DOHH2 (cell line): Measurements from ENCODE around the gene ABCF2.

Source experiments
- H3F3A ChIP-seq: fragments of 200-600 bp; sonication (generic), shearing (Covaris generic); 2 replicates; pipeline ENCODE4 v1.6.0; 2016; ENCODE audit warnings: antibody characterized with exemption, mild to moderate bottlenecking; ENCODE audit not compliant: control insufficient read depth, insufficient read depth
- H3K27ac ChIP-seq: fragments of 200-600 bp; sonication (generic); 2 replicates; pipeline ENCODE4 v1.5.1; 2014; ENCODE audit warnings: low read depth, mild to moderate bottlenecking, low read length, moderate library complexity
- H3K27me3 ChIP-seq: fragments of 200-600 bp; sonication (generic); 2 replicates; pipeline ENCODE4 v1.6.1; 2014; ENCODE audit warnings: mild to moderate bottlenecking, low read length, mixed read lengths; ENCODE audit not compliant: control insufficient read depth
- H3K36me3 ChIP-seq: fragments of 200-600 bp; sonication (generic); 2 replicates; pipeline ENCODE4 v1.6.1; 2014; ENCODE audit warnings: mild to moderate bottlenecking, low read length, moderate library complexity, mixed read lengths; ENCODE audit not compliant: control insufficient read depth
- H3K4me1 ChIP-seq: fragments of 200-600 bp; sonication (generic); 2 replicates; pipeline ENCODE4 v1.6.1; 2014; ENCODE audit warnings: mild to moderate bottlenecking, low read length, mixed read lengths; ENCODE audit not compliant: control insufficient read depth
- H3K4me2 ChIP-seq: fragments of 200-600 bp; sonication (generic); 2 replicates; pipeline ENCODE4 v1.6.0; 2014; ENCODE audit warnings: mild to moderate bottlenecking, low read length, moderate library complexity
- H3K4me3 ChIP-seq: fragments of 200-600 bp; sonication (generic); 2 replicates; pipeline ENCODE4 v1.5.1; 2014; ENCODE audit warnings: mild to moderate bottlenecking, low read length, mixed read lengths
- H3K79me2 ChIP-seq: fragments of 200-600 bp; sonication (generic); 2 replicates; pipeline ENCODE4 v1.6.1; 2014; ENCODE audit warnings: mild to moderate bottlenecking, low read length, mixed read lengths; ENCODE audit not compliant: control insufficient read depth
- H3K9me2 ChIP-seq: fragments of 200-600 bp; sonication (generic); replicated peaks from 2 replicates; pipeline ENCODE4 v1.6.1; 2014; ENCODE audit warnings: mild to moderate bottlenecking, low read length, mixed read lengths; ENCODE audit not compliant: control insufficient read depth
- H3K9me3 ChIP-seq: fragments of 200-600 bp; sonication (generic); 2 replicates; pipeline ENCODE4 v1.6.1; 2014; ENCODE audit warnings: antibody characterized with exemption, low read length, mixed read lengths; ENCODE audit not compliant: control insufficient read depth, insufficient read depth
- H4K20me1 ChIP-seq: fragments of 200-600 bp; sonication (generic); 2 replicates; pipeline ENCODE4 v1.6.0; 2014; ENCODE audit warnings: low read depth, mild to moderate bottlenecking, antibody characterized with exemption, low read length, moderate library complexity; ENCODE audit not compliant: control insufficient read depth, insufficient read depth
- EZH2phosphoT487 ChIP-seq: fragments of 200-600 bp; sonication (generic); IDR thresholded peaks from 2 replicates; pipeline ENCODE4 v1.6.1; 2017; ENCODE audit warnings: borderline replicate concordance, mild to moderate bottlenecking, antibody characterized with exemption, low read length, moderate library complexity, mixed read lengths
- TF ChIP-seq, protein P1 (sequence below): fragments of 200-600 bp; sonication (generic); IDR thresholded peaks from one replicate; pipeline ENCODE4 v1.5.1; 2014; ENCODE audit warnings: antibody characterized with exemption, mild to moderate bottlenecking, low read depth, low read length; ENCODE audit not compliant: poor library complexity, severe bottlenecking

Gene ABCF2

DNA sequence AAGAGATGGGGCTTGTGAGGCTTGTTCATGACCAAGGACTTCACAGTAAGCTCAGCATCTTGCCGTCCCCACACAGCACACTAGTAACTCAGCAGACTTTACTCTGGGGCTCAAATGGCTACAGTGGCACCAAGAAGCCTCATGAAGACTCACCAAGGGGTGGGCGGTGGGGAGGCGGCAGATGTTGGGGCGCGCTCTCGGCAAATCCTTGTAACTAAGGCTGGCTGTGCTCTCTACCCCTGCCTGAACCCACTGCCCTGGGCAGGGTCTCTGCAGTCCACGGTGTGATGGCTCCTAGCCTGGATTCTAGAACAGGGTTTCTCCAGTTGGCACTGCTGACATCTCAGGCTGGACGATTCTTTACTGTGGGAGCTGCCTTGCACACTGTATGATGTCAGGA is 33.9 kb upstream of the ABCF2 start:
- H3K4me3 ChIP-seq, result no peak overlapping the region
- no peaks in the 10 kb centered on the region for H3K36me3 ChIP-seq
- H3K4me1 ChIP-seq, result no peaks in the 10 kb centered on the region
- no peak for TF ChIP-seq EZH2phosphoT487
- TF ChIP-seq, protein P1, sequence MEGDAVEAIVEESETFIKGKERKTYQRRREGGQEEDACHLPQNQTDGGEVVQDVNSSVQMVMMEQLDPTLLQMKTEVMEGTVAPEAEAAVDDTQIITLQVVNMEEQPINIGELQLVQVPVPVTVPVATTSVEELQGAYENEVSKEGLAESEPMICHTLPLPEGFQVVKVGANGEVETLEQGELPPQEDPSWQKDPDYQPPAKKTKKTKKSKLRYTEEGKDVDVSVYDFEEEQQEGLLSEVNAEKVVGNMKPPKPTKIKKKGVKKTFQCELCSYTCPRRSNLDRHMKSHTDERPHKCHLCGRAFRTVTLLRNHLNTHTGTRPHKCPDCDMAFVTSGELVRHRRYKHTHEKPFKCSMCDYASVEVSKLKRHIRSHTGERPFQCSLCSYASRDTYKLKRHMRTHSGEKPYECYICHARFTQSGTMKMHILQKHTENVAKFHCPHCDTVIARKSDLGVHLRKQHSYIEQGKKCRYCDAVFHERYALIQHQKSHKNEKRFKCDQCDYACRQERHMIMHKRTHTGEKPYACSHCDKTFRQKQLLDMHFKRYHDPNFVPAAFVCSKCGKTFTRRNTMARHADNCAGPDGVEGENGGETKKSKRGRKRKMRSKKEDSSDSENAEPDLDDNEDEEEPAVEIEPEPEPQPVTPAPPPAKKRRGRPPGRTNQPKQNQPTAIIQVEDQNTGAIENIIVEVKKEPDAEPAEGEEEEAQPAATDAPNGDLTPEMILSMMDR, result no peak
- H3F3A ChIP-seq, result no peaks in the 10 kb centered on the region
- H3K27ac ChIP-seq, result no peak overlapping the region
- no peaks in the 10 kb centered on the region for H3K9me2 ChIP-seq
- no peaks in the 10 kb centered on the region for H3K79me2 ChIP-seq
- H3K27me3 ChIP-seq, result peaks cover 35% of the 10 kb centered on the region
- no peak overlapping the region for H3K4me2 ChIP-seq
- no peaks in the 10 kb centered on the region for H3K9me3 ChIP-seq
- 0 out of 2 replicates have a peak, but pooled peaks cover 9% of the 10 kb centered on the region for H4K20me1 ChIP-seq

DNA sequence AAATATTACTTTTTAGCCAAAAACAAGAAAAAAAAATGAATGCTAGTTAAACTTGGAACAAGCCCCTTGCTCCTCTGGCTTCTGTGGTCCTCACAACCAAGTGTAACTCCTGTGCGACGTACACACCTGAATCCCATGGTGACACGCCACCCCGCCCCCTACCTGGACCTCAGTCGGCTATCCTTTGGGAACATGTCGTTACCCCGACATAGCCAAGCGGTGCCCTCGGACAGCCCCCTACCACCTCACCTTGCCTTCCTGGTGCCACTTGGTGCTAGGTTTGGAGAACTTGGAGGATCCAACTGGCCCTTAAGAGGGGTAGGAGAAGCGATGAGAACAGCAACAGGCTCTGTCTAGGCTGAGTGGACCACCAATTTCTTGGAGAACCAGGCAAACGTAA is 33.5 kb upstream of the ABCF2 start:
- H3K79me2 ChIP-seq, result no peaks in the 10 kb centered on the region
- no peak overlapping the region for H3K4me2 ChIP-seq
- no peak overlapping the region for H3K27ac ChIP-seq
- no peaks in the 10 kb centered on the region for H3K9me2 ChIP-seq
- 0 out of 2 replicates have a peak, but pooled peaks cover 9% of the 10 kb centered on the region for H4K20me1 ChIP-seq
- H3F3A ChIP-seq, result no peaks in the 10 kb centered on the region
- TF ChIP-seq, protein P1, result no peak
- TF ChIP-seq EZH2phosphoT487, result no peak
- H3K4me3 ChIP-seq, result no peak overlapping the region
- H3K27me3 ChIP-seq, result peaks cover 33% of the 10 kb centered on the region
- no peaks in the 10 kb centered on the region for H3K9me3 ChIP-seq
- H3K4me1 ChIP-seq, result no peaks in the 10 kb centered on the region
- H3K36me3 ChIP-seq, result no peaks in the 10 kb centered on the region

DNA sequence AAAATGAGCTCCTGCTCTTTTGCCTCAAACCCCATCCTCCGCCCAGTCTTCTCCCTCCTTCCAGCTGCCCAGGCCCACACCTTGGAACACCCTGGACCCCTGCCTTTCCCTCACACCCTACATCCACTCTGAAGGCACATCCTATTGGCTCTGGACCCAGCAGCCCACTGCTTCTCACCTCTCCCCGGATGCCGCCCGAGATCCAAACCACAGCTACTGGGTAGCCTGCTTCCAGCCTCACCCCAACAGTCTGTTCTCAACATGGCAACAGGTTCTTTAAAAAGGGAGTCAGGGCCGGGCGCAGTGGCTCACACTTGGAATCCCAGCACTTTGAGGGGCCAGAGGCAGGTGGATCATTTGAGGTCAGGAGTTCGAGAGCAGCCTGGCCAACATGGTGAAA is 31.0 kb upstream of the ABCF2 start:
- H3K9me3 ChIP-seq, result no peaks in the 10 kb centered on the region
- H3K27ac ChIP-seq, result no peak overlapping the region
- H3K4me3 ChIP-seq, result no peak overlapping the region
- no peaks in the 10 kb centered on the region for H3F3A ChIP-seq
- no peaks in the 10 kb centered on the region for H3K79me2 ChIP-seq
- H4K20me1 ChIP-seq, result 0 out of 2 replicates have a peak, but pooled peaks cover 7% of the 10 kb centered on the region
- no peaks in the 10 kb centered on the region for H3K9me2 ChIP-seq
- H3K27me3 ChIP-seq, result peaks cover 41% of the 10 kb centered on the region
- TF ChIP-seq, protein P1, result no peak
- TF ChIP-seq EZH2phosphoT487, result no peak
- H3K4me2 ChIP-seq, result no peak overlapping the region
- no peaks in the 10 kb centered on the region for H3K36me3 ChIP-seq
- no peaks in the 10 kb centered on the region for H3K4me1 ChIP-seq
